Adrenal gland (tissue), 5 donors: ENCODE measurements around the gene CTNND1.

Experiments used
- CTCF ChIP-seq, 6 experiments: fragments of 450-650 bp in 4 of 6; fragments of 200-600 bp in 2 of 6; sonication (generic) in 1 of 6; IDR thresholded peaks; 1 replicate in 5 of 6; 2 replicates in 1 of 6; pipeline versions ENCODE4 v1.5.1 to v1.8.0; 2016 to 2021; ENCODE audit warnings: antibody characterized with exemption in 6 of 6, mild to moderate bottlenecking in 2 of 6, moderate library complexity in 1 of 6
- POLR2A ChIP-seq, 2 donors: fragments of 450-650 bp; IDR thresholded peaks; one replicate each; pipeline ENCODE4 v1.6.1; 2017; ENCODE audit warnings: antibody characterized with exemption in 2 of 2, mild to moderate bottlenecking in 2 of 2, moderate library complexity in 1 of 2
- donor health status: DM: no; HTN: no; CAD: no.

- TF ChIP-seq CTCF (IDR thresholded peaks at IDR 0.05) (no peak), POLR2A (IDR thresholded peaks at IDR 0.05) (no peak)
Measured at GRCh38 chr11:57791321-57792059, 29.9 kb downstream of the CTNND1 start.
